ENCODE results near the gene UBAC2. TPM values are rescaled to one million over a fixed set of nuclear protein-coding genes. Genes with fewer than 3 reads are reported as not detected.
"Not testable (repeated sequence)": the region's sequence is repeated elsewhere in the genome, so short reads cannot be mapped to it uniquely, and the experiment has no call there.

UBAC2 gene
- polyA plus RNA-seq, 1 experiment = 71.4 TPM

DNA sequence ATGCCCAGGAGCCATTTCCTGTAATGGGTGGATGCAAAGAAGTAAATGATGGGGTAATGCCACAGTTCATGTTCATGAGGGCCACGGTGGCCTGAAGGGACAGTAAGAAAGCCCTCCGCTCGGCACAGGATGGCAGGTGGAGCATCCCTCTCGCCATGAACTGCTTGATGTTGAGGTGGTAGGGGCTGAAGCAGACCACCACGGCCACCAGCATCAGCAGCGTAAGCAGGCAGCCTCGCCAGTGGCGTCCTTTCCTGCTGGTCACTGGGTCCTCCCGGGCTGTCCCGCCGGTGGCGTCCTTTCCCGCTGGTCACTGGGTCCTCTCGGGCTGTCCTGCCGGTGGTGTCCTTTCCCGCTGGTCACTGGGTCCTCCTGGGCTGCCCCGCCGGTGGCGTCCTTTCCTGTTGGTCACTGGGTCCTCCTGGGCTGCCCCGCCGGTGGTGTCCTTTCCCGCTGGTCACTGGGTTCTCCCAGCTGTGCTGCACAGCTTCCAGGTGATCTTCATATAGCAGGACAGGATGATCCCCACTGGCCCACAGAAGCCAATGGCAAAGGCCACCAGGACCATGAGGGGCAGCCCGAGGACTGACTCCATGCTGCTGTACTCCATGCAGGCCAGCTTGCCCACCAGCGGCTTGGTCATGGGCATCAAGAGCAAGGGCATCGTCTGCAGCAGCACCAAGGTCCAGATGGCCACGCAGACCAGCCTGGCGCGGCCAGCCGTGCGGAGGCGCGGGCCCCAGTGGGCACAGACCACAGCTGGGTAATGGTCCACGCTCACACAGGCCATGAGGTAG is 207.4 kb downstream of the UBAC2 start:
- TF ChIP-seq, protein P1, sequence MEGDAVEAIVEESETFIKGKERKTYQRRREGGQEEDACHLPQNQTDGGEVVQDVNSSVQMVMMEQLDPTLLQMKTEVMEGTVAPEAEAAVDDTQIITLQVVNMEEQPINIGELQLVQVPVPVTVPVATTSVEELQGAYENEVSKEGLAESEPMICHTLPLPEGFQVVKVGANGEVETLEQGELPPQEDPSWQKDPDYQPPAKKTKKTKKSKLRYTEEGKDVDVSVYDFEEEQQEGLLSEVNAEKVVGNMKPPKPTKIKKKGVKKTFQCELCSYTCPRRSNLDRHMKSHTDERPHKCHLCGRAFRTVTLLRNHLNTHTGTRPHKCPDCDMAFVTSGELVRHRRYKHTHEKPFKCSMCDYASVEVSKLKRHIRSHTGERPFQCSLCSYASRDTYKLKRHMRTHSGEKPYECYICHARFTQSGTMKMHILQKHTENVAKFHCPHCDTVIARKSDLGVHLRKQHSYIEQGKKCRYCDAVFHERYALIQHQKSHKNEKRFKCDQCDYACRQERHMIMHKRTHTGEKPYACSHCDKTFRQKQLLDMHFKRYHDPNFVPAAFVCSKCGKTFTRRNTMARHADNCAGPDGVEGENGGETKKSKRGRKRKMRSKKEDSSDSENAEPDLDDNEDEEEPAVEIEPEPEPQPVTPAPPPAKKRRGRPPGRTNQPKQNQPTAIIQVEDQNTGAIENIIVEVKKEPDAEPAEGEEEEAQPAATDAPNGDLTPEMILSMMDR (IDR thresholded peaks at IDR 0.05; ENCODE audit: low read depth, low read length) = no peak
- ChIA-PET CTCF (no interaction called here), POLR2A (no interaction called here)
- Histone ChIP-seq H3K9me3 (ENCODE audit: control insufficient read depth, insufficient read depth, low read length) (peaks cover 9% of the 10 kb centered on the region; the same call in 1 of the 2 replicates), H3K27me3 (ENCODE audit: control insufficient read depth, insufficient read depth, low read length) (peaks cover 20% of the 10 kb centered on the region), H3K27ac (ENCODE audit: low read depth, low read length) (no peak overlapping the region), H3K4me3 (ENCODE audit: low read depth, low read length) (no peak overlapping the region)
- no peak for DNase-seq (ENCODE audit: low read depth, low spot score)

DNA sequence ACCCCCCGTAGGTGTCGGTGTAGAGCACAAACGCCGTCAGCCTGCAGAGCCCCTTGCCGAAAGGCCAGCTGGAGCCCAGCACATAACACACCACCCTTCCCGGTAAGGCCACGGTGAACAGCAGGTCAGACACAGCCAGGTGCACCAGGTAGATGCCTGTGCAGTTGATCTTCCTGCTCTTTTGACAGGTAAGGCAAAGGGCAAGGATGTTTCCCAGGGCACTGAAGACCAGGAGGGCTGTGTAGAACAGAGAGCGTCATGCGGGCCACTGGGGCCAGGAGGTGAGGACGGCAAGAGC is 208.0 kb downstream of the UBAC2 start:
- TF ChIP-seq, protein P1 (IDR thresholded peaks at IDR 0.05; ENCODE audit: low read depth, low read length) = no peak
- ChIA-PET CTCF (no interaction called here), POLR2A (no interaction called here)
- no peak overlapping the region for H3K27ac ChIP-seq (ENCODE audit: low read depth, low read length)
- DNase-seq (ENCODE audit: low read depth, low spot score) = no peak
- H3K4me3 ChIP-seq (ENCODE audit: low read depth, low read length) = no peak overlapping the region
- peaks cover 20% of the 10 kb centered on the region for H3K27me3 ChIP-seq (ENCODE audit: control insufficient read depth, insufficient read depth, low read length)
- H3K9me3 ChIP-seq (ENCODE audit: control insufficient read depth, insufficient read depth, low read length) = peaks cover 9% of the 10 kb centered on the region; the same call in 1 of the 2 replicates

DNA sequence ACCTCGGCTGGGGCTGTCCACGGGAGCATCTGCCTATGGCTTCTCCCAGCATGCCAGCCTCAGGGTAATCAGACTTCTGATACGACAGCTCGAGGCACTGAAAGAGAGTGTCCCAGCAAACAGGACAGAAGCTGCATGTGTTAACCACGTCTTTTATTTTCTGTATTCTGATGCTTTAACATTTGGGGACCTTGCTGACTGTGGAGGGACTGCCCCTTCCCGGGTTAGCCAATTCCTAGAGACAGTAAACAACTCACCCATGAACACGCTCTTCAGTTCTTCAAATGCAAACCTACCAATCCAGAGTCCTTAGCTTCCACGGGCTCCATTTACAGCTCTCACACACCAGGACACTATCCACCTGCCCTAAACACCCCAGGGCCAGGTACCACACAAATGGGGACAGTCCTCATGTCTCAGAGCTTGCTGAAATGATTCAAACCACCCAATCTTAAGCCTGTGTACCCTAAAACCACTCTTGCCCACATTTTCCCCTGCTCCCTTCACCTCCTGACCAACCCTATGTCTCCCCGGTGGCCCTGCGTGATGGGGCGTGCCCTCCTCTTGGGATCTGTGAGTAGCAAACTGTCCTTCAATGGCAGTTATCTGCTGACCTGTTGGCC is 208.9 kb downstream of the UBAC2 start:
- CTCF ChIA-PET = interaction anchor here (0.7 kb wide), 1 partner anchor 26 kb away, joined by 11 read pairs; no protein-coding TSS in a partner anchor
- DNase-seq (ENCODE audit: low read depth, low spot score); POLR2A ChIA-PET: not testable (repeated sequence)

DNA sequence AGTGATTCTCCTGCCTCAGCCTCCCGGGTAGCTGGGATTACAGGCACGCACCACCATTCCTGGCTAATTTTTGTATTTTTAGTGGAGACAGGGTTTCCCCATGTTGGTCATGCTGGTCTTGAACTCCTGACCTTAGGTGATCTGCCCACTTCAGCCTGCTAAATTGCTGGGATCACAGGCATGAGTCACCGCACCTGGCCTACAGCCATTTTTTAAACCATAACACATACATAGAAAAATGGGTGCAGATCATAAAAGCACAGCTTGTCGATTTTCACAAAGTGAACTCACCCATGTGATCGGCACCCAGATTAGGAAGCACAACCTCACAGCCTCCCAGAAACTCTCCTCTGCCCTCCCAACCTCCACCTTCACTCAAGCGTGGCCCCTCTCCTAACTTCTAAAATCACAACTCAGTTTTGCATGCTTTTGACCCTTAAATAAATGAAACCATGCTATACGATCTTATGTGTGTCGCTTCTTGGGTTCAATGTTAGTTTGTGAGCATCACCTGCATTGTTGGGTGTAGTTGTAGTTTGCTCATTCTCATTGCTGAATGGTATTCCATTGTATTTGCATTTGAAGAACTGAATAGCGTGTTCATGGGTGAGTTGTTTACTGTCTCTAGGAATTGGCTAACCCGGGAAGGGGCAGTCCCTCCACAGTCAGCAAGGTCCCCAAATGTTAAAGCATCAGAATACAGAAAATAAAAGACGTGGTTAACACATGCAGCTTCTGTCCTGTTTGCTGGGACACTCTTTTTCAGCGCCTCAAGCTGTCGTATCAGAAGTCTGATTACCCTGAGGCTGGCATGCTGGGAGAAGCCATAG is 210.2 kb downstream of the UBAC2 start:
- DNase-seq (ENCODE audit: low read depth, low spot score); H3K4me3 ChIP-seq (ENCODE audit: low read depth, low read length); CTCF ChIA-PET; H3K27ac ChIP-seq (ENCODE audit: low read depth, low read length); POLR2A ChIA-PET: not testable (repeated sequence)
- peaks cover 11% of the 10 kb centered on the region for H3K27me3 ChIP-seq (ENCODE audit: control insufficient read depth, insufficient read depth, low read length)
- H3K9me3 ChIP-seq (ENCODE audit: control insufficient read depth, insufficient read depth, low read length) = peaks cover 13% of the 10 kb centered on the region; the same call in 1 of the 2 replicates

More for the DNA sequence above, 208.9 kb downstream of the UBAC2 start:
- not testable (repeated sequence) for H3K27ac ChIP-seq (ENCODE audit: low read depth, low read length); H3K4me3 ChIP-seq (ENCODE audit: low read depth, low read length); H3K9me3 ChIP-seq (ENCODE audit: control insufficient read depth, insufficient read depth, low read length)
- peaks cover 20% of the 10 kb centered on the region for H3K27me3 ChIP-seq (ENCODE audit: control insufficient read depth, insufficient read depth, low read length)

DNA sequence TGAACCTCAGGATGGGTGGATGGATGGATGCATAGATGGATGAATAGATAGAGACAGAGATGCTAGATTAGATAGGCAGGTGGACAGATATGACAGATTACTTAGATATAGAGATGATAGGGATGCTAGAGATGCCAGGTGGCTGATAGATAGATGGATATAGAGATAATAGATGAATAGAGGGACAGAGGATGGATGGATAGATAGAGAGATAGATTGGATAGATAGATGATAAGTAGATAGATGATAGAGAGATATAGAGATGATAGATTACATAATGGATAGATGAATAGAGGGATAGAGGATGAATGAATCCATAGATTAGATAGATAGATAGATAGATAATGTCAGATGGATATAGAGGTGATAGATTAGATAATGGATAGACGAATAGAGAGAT is 212.2 kb downstream of the UBAC2 start:
- ChIA-PET POLR2A (no interaction called here), CTCF (interaction anchor here (1.7 kb wide), 1 partner anchor 24 kb away, joined by 9 read pairs; no protein-coding TSS in a partner anchor)
- H3K9me3 ChIP-seq (ENCODE audit: control insufficient read depth, insufficient read depth, low read length) = peaks cover 13% of the 10 kb centered on the region; the same call in 1 of the 2 replicates
- no peak for DNase-seq (ENCODE audit: low read depth, low spot score)
- peaks cover 23% of the 10 kb centered on the region for H3K27me3 ChIP-seq (ENCODE audit: control insufficient read depth, insufficient read depth, low read length)
- no peak overlapping the region for H3K4me3 ChIP-seq (ENCODE audit: low read depth, low read length)
- TF ChIP-seq, protein P1 (IDR thresholded peaks at IDR 0.05; ENCODE audit: low read depth, low read length) = no peak
- H3K27ac ChIP-seq (ENCODE audit: low read depth, low read length) = no peak overlapping the region

All from AG04450 (cell line).